Activated CD4-positive, alpha-beta T cell treated with anti-CD3 and anti-CD28 coated beads, Interleukin-10, Interleukin-2, amounts not matched to agents 100 ng/mL and 50 ng/mL, durations not matched to agents 16 hours and 8 hours (primary cell): ENCODE results near the gene GSTK1.
"Not testable (repeated sequence)": the region's sequence is repeated elsewhere in the genome, so short reads cannot be mapped to it uniquely, and the experiment has no call there.

ENCODE experiments used
- DNase-seq: peaks from one replicate; pipeline ENCODE4 v3.0.0-alpha.2; 2020

The GSTK1 gene

GRCh38 chr7:143263266-143264195 lies at the start of gene GSTK1:
Gene GSTK1 (plus strand): TSS chr7:143263441. CDS start chr7:143263514, 73 bp downstream.
- DNase-seq = peak; percentile 92

DNA sequence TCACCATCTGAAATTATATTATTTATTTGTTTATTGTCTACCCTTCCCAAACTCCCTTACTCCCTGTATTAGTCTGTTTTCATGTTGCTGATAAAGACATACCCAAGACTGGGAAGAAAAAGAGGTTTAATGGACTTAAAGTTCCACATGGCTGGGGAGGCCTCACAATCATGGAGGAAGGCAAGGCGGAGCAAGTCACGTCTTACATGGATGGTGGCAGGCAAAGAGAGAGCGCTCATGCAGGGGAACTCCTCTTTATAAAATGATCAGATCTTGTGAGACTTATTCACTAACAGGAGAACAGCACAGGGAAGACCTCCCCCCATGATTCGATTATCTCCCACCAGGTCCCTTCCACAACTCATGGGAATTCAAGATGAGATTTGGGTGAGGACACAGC lies 49.8 kb upstream of the GSTK1 start:
- DNase-seq = not testable (repeated sequence)

- DNase-seq = peak; percentile 84
These were observed 48.2 kb upstream of the GSTK1 start for GRCh38 chr7:143214789-143215679.

- no peak for DNase-seq
These were observed 47.1 kb upstream of the GSTK1 start for GRCh38 chr7:143216151-143216550.

GRCh38 chr7:143216686-143217085 lies 46.6 kb upstream of the GSTK1 start:
- DNase-seq = no peak

DNA sequence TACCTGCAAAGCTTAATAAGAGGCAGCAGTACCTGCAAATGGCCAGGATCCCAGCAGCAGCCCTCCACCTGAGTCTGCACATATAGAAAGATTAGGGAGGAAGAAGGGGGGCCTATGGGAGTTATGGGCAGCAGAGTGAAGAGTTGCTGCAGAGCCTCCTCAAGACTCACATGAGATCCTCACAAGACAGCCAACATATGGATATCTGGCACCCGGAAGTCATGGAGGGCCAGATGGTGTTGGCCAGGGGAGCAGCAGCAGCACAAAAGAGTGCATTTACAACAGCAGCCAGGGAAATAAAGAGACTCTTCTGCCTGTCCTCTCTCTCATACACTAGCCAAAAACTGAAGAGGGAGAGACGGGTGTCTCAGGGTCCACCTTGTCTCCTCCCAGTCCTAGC lies 45.4 kb upstream of the GSTK1 start:
- no peak for DNase-seq

- no peak for DNase-seq
These were observed 42.0 kb upstream of the GSTK1 start for GRCh38 chr7:143221286-143221685.

- no peak for DNase-seq
These were observed 41.5 kb upstream of the GSTK1 start, which contains the start of gene TAS2R40 for GRCh38 chr7:143221737-143222136. Gene TAS2R40 (plus strand): TSS chr7:143222037. CDS start chr7:143222079, 42 bp downstream.

GRCh38 chr7:143222782-143223181 lies 40.5 kb upstream of the GSTK1 start:
- DNase-seq = no peak

DNA sequence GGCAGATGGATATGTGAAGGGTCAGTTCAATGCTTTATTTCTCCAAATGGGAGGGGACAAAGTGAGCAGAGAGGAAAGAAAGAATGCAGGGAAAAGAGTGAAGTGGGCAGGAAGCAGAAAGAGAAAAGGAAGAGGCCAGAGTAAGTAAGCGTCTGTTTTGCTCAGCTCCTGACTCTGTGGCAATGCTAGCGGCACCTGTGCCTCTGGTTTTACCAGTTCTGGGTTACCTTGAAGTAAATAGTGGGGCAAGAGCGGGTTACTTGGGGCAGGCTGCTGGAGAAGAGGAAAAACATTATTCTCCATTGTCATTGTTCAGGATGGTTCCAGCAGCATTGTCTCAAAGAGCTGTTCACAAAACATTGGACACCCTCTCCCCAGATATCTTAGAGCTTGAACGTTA lies 39.5 kb upstream of the GSTK1 start:
- no peak for DNase-seq

DNA sequence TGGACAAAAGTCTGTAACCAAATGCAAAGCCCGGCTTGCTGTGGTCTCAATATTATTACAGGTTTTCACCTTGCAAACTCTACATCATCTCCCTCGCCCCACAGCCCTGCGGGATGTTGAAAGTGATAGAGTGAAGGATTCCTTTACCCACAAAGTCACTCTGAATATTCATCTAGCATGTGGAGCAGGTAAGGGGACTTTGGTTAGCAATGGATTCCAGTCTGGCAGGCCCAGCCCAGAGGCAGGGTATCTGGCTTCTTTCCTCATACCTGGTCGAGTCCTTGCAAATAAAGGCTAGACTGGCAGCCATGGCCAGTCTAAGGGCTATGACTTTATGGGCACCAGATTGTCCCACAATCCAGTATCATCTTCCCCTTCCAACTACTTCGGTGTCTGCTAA lies 38.2 kb upstream of the GSTK1 start:
- DNase-seq = no peak

DNA sequence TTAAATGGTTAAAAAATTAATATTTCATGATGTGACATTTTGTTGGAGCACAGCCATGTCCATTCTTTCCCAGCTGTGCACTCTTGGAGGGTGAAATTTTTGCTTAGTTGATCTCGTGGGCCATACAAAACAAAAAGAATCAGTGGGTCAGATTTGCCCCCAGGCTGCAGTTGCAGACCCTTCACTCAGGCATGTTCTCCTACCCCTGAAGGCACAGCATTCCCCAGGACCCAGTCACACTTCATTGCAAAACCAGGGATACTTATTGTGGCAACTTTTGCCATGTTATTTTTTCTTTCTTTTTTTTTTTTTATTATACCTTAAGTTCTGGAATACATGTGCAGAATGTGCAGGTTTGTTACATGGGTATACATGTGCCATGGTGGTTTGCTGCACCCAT lies 35.4 kb upstream of the GSTK1 start:
- no peak for DNase-seq

- no peak for DNase-seq
These were observed 34.0 kb upstream of the GSTK1 start for GRCh38 chr7:143229054-143229790.

DNA sequence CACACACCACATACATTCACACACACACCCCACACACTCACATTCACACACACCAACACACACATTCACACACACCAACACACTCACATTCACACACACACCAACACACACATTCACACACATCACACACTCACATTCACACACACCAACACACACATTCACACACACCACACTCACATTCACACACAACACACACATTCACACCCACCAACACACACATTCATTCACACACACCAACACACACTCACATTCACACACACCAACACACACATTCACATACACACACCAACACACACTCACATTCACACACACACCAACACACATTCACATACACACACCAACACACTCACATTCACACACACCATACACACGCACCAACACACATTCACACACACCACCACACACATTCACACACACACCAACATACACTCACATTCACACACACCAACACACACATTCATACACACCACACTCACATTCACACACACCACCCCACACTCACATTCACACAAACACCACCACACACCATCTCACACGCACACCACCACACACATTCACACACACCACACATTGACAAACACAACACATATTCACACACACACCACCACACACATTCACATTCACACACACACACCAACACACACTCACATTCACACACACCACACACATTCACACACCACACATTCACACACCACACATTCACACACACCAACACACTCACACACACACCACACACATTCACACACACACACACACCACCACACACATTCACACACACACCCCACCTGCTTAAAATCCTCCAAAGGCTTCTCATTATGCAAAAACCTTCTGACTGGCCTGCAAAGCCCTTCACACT lies 32.4 kb upstream of the GSTK1 start:
- no peak for DNase-seq

DNA sequence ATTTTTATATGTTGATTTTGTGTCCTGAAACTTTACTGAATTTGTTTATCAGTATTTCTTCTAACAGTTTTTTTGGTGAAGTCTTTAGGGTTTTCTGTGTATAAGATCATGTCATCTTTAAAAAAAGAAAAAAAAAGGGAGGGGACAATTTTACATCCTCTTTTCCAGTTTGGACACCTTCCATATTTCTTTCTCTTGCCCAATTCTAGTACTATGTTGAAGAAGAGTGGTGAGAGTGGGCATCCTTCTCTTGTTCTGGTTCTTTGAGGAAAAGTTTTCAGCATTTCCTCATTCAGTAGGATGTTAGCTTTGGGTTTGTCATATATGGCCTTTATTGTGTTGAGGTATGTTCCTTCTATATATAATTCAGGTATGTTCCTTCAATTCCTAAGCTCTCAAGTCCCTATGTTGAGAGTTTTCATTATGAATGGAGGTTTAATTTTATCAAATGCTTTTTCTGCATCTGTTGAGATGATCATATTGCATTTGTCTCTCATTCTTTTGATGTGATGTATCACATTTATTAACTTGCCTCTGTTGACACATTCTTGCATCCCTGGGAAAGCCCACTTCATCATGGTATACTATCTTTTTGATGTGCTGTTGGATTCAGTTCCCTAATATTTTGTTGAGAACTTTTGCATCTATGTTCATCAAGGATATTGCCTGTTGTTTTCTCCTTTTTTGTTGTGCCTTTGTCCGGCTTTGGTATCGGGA lies 29.3 kb upstream of the GSTK1 start:
- DNase-seq = no peak

DNA sequence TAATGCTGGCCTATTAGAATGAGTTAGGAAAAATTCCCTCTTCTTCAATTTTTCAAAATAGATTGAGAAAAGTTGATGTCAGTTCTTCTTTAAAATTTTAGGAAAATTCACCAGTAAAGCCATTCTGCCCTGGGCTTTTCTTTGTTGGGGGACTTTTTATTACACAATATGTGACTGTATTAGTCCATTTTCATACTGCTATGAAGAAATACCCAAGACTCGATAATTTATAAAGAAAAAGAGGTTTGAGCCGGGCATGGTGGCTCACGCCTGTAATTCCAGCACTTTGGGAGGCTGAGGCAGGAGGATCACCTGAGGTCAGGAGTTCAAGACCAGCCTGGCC lies 28.7 kb upstream of the GSTK1 start:
- no peak for DNase-seq

GRCh38 chr7:143235561-143235960 lies 27.7 kb upstream of the GSTK1 start:
- no peak for DNase-seq

DNA sequence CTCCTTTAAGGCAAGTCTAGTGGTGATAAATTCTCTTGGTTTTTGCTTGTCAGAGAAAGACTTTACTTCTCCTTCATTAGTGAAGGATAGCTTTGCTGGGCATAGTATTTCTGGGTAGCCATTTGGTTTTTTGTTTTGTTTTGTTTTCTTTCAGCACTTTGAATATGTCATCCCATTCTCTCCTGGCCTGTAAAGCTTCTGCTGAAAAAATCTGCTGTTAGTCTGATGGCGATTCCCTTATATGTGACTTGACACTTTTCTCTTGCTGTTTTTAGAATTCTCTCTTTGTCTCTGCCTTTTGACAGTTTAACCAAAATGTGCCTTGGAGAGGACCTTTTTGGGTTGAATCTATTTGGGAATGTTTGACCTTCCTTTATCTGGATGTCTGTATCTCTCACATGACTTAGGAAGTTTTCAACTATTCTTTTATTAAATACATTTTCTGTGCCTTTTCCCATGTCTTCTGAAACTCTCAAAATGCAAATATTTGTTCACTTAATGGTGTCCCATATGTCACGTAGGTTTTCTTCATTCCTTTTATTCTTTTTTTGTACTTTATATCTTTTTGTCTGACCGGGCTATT lies 26.7 kb upstream of the GSTK1 start:
- no peak for DNase-seq

DNA sequence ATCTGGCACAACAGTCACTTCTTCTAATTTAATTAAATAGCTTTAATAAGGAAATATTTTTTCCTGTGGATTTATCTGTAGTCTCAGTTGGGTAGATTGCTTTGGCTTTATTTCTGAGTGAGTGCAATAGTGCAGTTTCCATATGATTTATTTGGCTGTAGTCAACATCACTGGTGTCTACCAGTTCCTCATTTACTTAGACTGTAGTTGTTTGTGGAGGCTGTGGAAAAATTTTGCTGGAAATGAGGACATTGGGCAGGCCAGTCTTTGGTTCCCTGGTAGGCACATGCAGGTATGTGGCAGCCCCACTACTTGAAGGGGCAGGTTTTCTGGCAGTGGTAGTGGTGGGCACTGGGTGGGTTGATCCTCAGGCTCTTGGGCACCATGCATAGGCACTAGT lies 25.9 kb upstream of the GSTK1 start:
- no peak for DNase-seq

- DNase-seq = no peak
These were observed 24.8 kb upstream of the GSTK1 start for GRCh38 chr7:143238289-143238980.
